ENCODE results near the gene ZNF891. TPM values are rescaled to one million over a fixed set of nuclear protein-coding genes. Genes with fewer than 3 reads are reported as not detected.
A peak's percentile ranks its signal among the peaks of the same experiment; 100 is the strongest.

Gene ZNF891
- total RNA-seq, 5 donors from 2014 or later (not counting 1 experiment from before 2014, with no cell fraction given): 4.9 to 6.0 (median 5.1) TPM

DNA sequence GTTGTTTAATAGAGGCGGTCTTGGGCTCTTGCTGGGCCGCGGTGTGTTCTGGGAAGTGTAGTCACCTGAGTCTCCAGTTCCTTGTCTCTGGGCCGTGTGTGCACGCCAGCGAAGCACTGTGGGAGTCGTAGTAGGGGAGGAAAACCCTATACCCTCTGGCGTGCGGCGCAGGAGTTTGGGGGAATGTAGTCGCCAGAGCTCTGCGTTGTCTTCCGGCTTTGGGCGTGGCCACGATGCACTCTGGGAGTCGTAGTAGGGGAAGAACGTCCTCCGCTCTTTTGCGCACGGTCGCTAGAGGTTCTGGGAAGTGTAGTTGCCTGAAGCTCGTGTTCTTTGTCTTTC, 50.1 kb downstream of the ZNF891 start:
- Mint-ChIP-seq H3K27me3 (no peaks in the 10 kb centered on the region), H3K9me3 (peaks cover 17 to 46% (median 34%) of the 10 kb centered on the region in 3 donors), H3K4me1 (peaks cover 0 to 19% (median 14%) of the 10 kb centered on the region in 3 donors), H3K4me3 (no peak overlapping the region), H3K27ac (no peak overlapping the region), H3K36me3 (peaks cover 45% of the 10 kb centered on the region)
- peak overlapping the region; percentile 98 for H3K27ac ChIP-seq (ENCODE audit: low read length)
- CTCF ChIA-PET: interaction anchor here in 1 of 2 donors (0.6 to 2.1 kb wide), 4 partner anchors 41 to 101 kb away, joined by 3 to 6 read pairs (median 4); partner anchors contain the start of gene ZNF268
- H3K9me3 ChIP-seq: peaks cover 18% of the 10 kb centered on the region
- DNase-seq (peak in 28 of 35 experiments; percentile 87 to 99 (median 97)), ATAC-seq (replicated peaks in 1 of 4) (peak; percentile 77 to 82 (median 80))
- peak overlapping the region; percentile 64 to 72 for H3K4me3 ChIP-seq (ENCODE audit: control insufficient read depth in 1 of 2, extremely low read depth in 1 of 2, low read length in 1 of 2)
- POLR2A ChIA-PET: interaction anchor here in 1 of 2 donors (0.6 to 1.1 kb wide), 6 partner anchors 29 to 101 kb away, joined by 3 to 16 read pairs (median 4); partner anchors contain the start of genes ZNF10, ZNF26, ZNF84 and ZNF891
- peaks cover 2 to 25% of the 10 kb centered on the region in 2 donors for H3K36me3 ChIP-seq (ENCODE audit: control insufficient read depth in 2 of 2, extremely low read depth in 1 of 2, insufficient read depth in 1 of 2, low read length in 1 of 2)
- WGBS (ENCODE audit: insufficient coverage): under 1% methylated on average over 21 of the region's 22 CpGs
- H3K27me3 ChIP-seq (replicated peaks in 1 of 2; ENCODE audit: control insufficient read depth in 2 of 2, extremely low read depth in 1 of 2, insufficient read depth in 2 of 2, low read length in 1 of 2): no peaks in the 10 kb centered on the region
- peaks cover 3 to 22% of the 10 kb centered on the region in 2 experiments for H3K4me1 ChIP-seq (ENCODE audit: control insufficient read depth in 1 of 2, extremely low read depth in 1 of 2, insufficient read depth in 2 of 2, low read length in 2 of 2)

DNA sequence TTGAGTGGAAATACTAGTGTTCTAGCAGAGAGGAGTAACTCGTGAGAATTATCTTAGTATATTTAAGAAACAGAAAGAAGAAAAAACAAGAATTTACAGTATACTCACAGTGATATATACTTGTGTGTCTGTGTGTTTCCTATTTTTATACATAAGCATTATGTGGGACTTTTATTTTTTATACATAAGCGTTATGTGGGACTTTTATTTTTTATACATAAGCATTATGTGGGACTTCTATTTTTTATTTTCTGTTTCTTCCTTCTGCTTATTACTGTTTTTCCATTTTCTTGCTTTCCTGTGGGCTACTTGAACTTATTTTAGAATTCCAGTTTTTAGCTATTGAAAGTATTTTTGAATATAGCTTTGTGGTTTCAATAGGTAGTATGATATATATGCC, 56.2 kb downstream of the ZNF891 start:
- H3K9me3 Mint-ChIP-seq: peaks cover 11 to 48% (median 39%) of the 10 kb centered on the region in 3 donors

DNA sequence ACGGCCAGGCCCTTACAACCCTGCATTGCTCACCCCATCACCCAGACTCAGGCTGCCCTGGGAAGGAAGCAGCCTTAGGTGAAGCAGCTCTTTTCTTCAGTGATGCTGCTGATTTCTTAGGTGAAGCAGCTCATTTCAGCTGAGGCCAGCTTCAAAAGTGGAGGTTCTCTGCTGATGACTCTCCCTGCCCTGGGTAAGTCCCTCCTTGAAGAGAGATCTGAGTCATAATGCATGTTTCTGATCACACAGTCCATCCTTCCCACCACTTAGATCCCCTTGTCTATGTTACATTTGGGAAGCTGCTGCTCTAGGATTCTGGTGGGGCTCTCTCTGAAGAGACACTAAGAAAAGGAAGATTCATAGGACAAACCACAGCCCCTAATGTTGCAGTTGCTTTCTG, 66.5 kb downstream of the ZNF891 start:
- Mint-ChIP-seq H3K9me3 (peaks cover 15 to 54% (median 49%) of the 10 kb centered on the region in 3 donors), H3K27me3 (no peaks in the 10 kb centered on the region)
- POLR2A ChIA-PET: interaction anchor here in 1 of 2 donors (0.6 kb wide), 1 partner anchor 106 kb away, joined by 3 read pairs; no protein-coding TSS in a partner anchor

More for the DNA sequence above, 56.2 kb downstream of the ZNF891 start:
- peaks cover 0 to 2% of the 10 kb centered on the region in 2 donors for H3K27me3 Mint-ChIP-seq
- Histone ChIP-seq H3K4me3 (ENCODE audit: control insufficient read depth in 1 of 2, extremely low read depth in 1 of 2, low read length in 1 of 2) (no peak overlapping the region), H3K9me3 (peaks cover 9% of the 10 kb centered on the region), H3K36me3 (ENCODE audit: control insufficient read depth in 2 of 2, extremely low read depth in 1 of 2, insufficient read depth in 1 of 2, low read length in 1 of 2) (no peaks in the 10 kb centered on the region), H3K4me1 (ENCODE audit: control insufficient read depth in 1 of 2, extremely low read depth in 1 of 2, insufficient read depth in 2 of 2, low read length in 2 of 2) (no peaks in the 10 kb centered on the region), H3K27me3 (replicated peaks in 1 of 2; ENCODE audit: control insufficient read depth in 2 of 2, extremely low read depth in 1 of 2, insufficient read depth in 2 of 2, low read length in 1 of 2) (no peaks in the 10 kb centered on the region), H3K27ac (ENCODE audit: low read length) (no peak overlapping the region)
- H3K36me3 Mint-ChIP-seq: peaks cover 18% of the 10 kb centered on the region
- H3K4me1 Mint-ChIP-seq: no peaks in the 10 kb centered on the region
- no CpG with 5 or more reads among the region's 2 CpGs for WGBS (ENCODE audit: insufficient coverage)
- CTCF ChIA-PET: no interaction called here
- no peak overlapping the region for H3K4me3 Mint-ChIP-seq
- DNase-seq (no peak), ATAC-seq (replicated peaks in 1 of 4) (no peak)
- POLR2A ChIA-PET: no interaction called here
- H3K27ac Mint-ChIP-seq: no peak overlapping the region

DNA sequence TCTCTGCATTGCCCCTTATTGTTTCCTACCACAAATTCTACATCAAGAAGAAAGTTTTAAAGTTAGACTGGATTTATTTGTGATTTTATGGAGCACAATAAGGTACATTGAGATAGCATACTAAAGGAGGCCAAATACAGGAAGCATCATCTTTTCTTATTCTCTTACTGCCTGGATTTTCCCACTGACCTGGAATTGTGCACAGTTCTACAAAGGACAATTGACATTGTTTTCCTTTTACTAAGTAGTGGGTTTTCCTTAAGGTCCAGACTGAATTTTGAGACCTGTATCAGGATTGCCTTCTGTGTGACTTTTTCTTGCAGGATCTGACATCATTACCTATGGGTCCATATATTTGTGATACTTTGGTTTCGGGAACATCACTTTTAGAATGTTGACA, 68.1 kb downstream of the ZNF891 start:
- DNase-seq: no peak
- ATAC-seq (replicated peaks in 1 of 4): no peak
- Histone ChIP-seq H3K4me3 (ENCODE audit: control insufficient read depth in 1 of 2, extremely low read depth in 1 of 2, low read length in 1 of 2) (no peak overlapping the region), H3K36me3 (ENCODE audit: control insufficient read depth in 2 of 2, extremely low read depth in 1 of 2, insufficient read depth in 1 of 2, low read length in 1 of 2) (no peaks in the 10 kb centered on the region), H3K27ac (ENCODE audit: low read length) (no peak overlapping the region), H3K4me1 (ENCODE audit: control insufficient read depth in 1 of 2, extremely low read depth in 1 of 2, insufficient read depth in 2 of 2, low read length in 2 of 2) (no peaks in the 10 kb centered on the region), H3K9me3 (peaks cover 47% of the 10 kb centered on the region), H3K27me3 (replicated peaks in 1 of 2; ENCODE audit: control insufficient read depth in 2 of 2, extremely low read depth in 1 of 2, insufficient read depth in 2 of 2, low read length in 1 of 2) (no peaks in the 10 kb centered on the region)
- Mint-ChIP-seq H3K27me3 (no peaks in the 10 kb centered on the region), H3K4me1 (peaks cover 0 to 4% (median 0%) of the 10 kb centered on the region in 3 donors), H3K27ac (no peak overlapping the region), H3K9me3 (peaks cover 20 to 59% (median 51%) of the 10 kb centered on the region in 3 donors), H3K4me3 (no peak overlapping the region), H3K36me3 (peaks cover 33% of the 10 kb centered on the region)
- CTCF ChIA-PET: no interaction called here
- WGBS (ENCODE audit: insufficient coverage): no CpG with 5 or more reads among the region's 1 CpG
- POLR2A ChIA-PET: interaction anchor here in 1 of 2 donors (0.6 kb wide), 1 partner anchor 48 kb away, joined by 3 read pairs; no protein-coding TSS in a partner anchor

More for the DNA sequence above, 66.5 kb downstream of the ZNF891 start:
- H3K36me3 ChIP-seq (ENCODE audit: control insufficient read depth in 2 of 2, extremely low read depth in 1 of 2, insufficient read depth in 1 of 2, low read length in 1 of 2): no peaks in the 10 kb centered on the region
- H3K4me3 ChIP-seq (ENCODE audit: control insufficient read depth in 1 of 2, extremely low read depth in 1 of 2, low read length in 1 of 2): peak overlapping the region in 1 of 2 donors; percentile 15
- Mint-ChIP-seq H3K27ac (no peak overlapping the region), H3K4me1 (no peaks in the 10 kb centered on the region), H3K4me3 (no peak overlapping the region), H3K36me3 (peaks cover 19% of the 10 kb centered on the region)
- WGBS (ENCODE audit: insufficient coverage): no CpG with 5 or more reads among the region's 1 CpG
- H3K4me1 ChIP-seq (ENCODE audit: control insufficient read depth in 1 of 2, extremely low read depth in 1 of 2, insufficient read depth in 2 of 2, low read length in 2 of 2): no peaks in the 10 kb centered on the region
- no peak overlapping the region for H3K27ac ChIP-seq (ENCODE audit: low read length)
- CTCF ChIA-PET: interaction anchor here in 1 of 2 donors (0.6 kb wide), 1 partner anchor 186 kb away, joined by 4 read pairs; no protein-coding TSS in a partner anchor
- DNase-seq: no peak
- ATAC-seq (replicated peaks in 1 of 4): no peak
- peaks cover 34% of the 10 kb centered on the region for H3K9me3 ChIP-seq
- H3K27me3 ChIP-seq (replicated peaks in 1 of 2; ENCODE audit: control insufficient read depth in 2 of 2, extremely low read depth in 1 of 2, insufficient read depth in 2 of 2, low read length in 1 of 2): no peaks in the 10 kb centered on the region

DNA sequence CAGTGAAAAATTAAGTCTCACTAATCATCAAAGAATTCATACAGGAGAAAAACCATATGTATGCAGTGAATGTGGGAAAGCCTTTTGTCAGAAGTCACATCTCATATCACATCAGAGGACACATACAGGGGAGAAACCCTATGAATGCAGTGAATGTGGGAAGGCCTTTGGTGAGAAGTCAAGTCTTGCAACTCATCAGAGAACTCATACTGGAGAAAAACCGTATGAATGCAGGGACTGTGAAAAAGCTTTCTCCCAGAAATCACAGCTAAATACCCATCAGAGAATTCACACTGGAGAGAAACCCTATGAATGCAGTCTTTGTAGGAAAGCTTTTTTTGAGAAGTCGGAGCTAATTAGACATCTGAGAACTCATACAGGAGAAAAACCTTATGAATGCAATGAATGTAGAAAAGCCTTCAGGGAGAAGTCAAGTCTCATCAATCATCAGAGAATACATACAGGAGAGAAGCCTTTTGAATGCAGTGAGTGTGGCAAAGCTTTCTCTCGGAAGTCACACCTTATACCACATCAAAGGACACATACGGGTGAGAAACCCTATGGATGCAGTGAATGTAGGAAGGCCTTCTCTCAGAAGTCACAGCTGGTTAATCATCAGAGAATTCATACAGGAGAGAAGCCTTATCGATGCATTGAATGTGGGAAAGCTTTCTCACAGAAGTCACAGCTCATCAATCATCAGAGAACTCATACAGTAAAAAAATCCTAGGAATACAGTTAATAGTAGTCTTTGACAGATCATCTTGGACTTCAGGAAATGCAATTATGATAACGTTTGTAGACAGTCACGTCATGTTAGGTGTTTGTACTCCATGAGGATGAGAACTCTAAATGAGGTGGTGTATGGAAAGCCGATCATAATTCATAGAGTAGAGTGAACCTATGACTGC, 71.6 kb downstream of the ZNF891 start:
- H3K4me1 Mint-ChIP-seq: peaks cover 0 to 4% (median 0%) of the 10 kb centered on the region in 3 donors
- 83% methylated on average over 2 of the region's 8 CpGs for WGBS (ENCODE audit: insufficient coverage)
- ChIA-PET CTCF (interaction anchor here (0.6 to 0.8 kb wide), 2 partner anchors 227 to 1347 kb away, joined by 4 read pairs; partner anchors contain the start of gene SFSWAP (in 1 of the 2)), POLR2A (no interaction called here)
- H3K36me3 ChIP-seq (ENCODE audit: control insufficient read depth in 2 of 2, extremely low read depth in 1 of 2, insufficient read depth in 1 of 2, low read length in 1 of 2): peaks cover 3 to 10% of the 10 kb centered on the region in 2 donors
- H3K4me3 Mint-ChIP-seq: peak overlapping the region in 1 of 3 donors; percentile 55
- H3K9me3 ChIP-seq: peaks cover 53% of the 10 kb centered on the region
- no peak overlapping the region for H3K27ac Mint-ChIP-seq
- H3K4me1 ChIP-seq (ENCODE audit: control insufficient read depth in 1 of 2, extremely low read depth in 1 of 2, insufficient read depth in 2 of 2, low read length in 2 of 2): no peaks in the 10 kb centered on the region
- peaks cover 54% of the 10 kb centered on the region for H3K36me3 Mint-ChIP-seq
- no peak overlapping the region for H3K4me3 ChIP-seq (ENCODE audit: control insufficient read depth in 1 of 2, extremely low read depth in 1 of 2, low read length in 1 of 2)
- no peaks in the 10 kb centered on the region for H3K27me3 Mint-ChIP-seq
- no peak for ATAC-seq (replicated peaks in 1 of 4)
- H3K9me3 Mint-ChIP-seq: peaks cover 17 to 54% (median 41%) of the 10 kb centered on the region in 3 donors
- H3K27me3 ChIP-seq (replicated peaks in 1 of 2; ENCODE audit: control insufficient read depth in 2 of 2, extremely low read depth in 1 of 2, insufficient read depth in 2 of 2, low read length in 1 of 2): no peaks in the 10 kb centered on the region
- DNase-seq: peak in 1 of 35 experiments; percentile 11
- H3K27ac ChIP-seq (ENCODE audit: low read length): no peak overlapping the region

DNA sequence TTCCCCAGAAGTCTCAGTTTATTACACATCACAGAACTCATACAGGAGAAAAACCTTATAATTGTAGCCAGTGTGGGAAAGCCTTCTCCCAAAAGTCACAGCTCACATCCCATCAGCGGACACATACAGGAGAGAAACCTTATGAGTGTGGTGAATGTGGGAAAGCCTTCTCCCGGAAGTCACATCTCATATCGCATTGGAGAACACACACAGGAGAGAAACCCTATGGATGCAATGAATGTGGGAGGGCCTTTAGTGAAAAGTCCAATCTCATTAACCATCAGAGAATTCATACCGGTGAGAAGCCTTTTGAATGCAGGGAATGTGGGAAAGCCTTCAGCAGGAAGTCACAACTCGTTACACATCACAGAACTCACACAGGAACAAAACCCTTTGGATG, 72.6 kb downstream of the ZNF891 start:
- CTCF ChIA-PET: interaction anchor here in 1 of 2 donors (0.6 kb wide), 1 partner anchor 226 kb away, joined by 4 read pairs; no protein-coding TSS in a partner anchor

More for the DNA sequence above, 72.6 kb downstream of the ZNF891 start:
- Mint-ChIP-seq H3K4me3 (peak overlapping the region in 1 of 3 donors; percentile 55), H3K27me3 (no peaks in the 10 kb centered on the region), H3K27ac (no peak overlapping the region), H3K9me3 (peaks cover 16 to 54% (median 40%) of the 10 kb centered on the region in 3 donors), H3K36me3 (peaks cover 55% of the 10 kb centered on the region), H3K4me1 (peaks cover 0 to 4% (median 0%) of the 10 kb centered on the region in 3 donors)
- no peak for ATAC-seq (replicated peaks in 1 of 4)
- H3K9me3 ChIP-seq: peaks cover 52% of the 10 kb centered on the region
- DNase-seq: no peak
- no peaks in the 10 kb centered on the region for H3K4me1 ChIP-seq (ENCODE audit: control insufficient read depth in 1 of 2, extremely low read depth in 1 of 2, insufficient read depth in 2 of 2, low read length in 2 of 2)
- H3K27ac ChIP-seq (ENCODE audit: low read length): no peak overlapping the region
- H3K4me3 ChIP-seq (ENCODE audit: control insufficient read depth in 1 of 2, extremely low read depth in 1 of 2, low read length in 1 of 2): peak overlapping the region in 1 of 2 donors; percentile 33
- H3K36me3 ChIP-seq (ENCODE audit: control insufficient read depth in 2 of 2, extremely low read depth in 1 of 2, insufficient read depth in 1 of 2, low read length in 1 of 2): peaks cover 7 to 19% of the 10 kb centered on the region in 2 donors
- WGBS (ENCODE audit: insufficient coverage): no CpG with 5 or more reads among the region's 5 CpGs
- H3K27me3 ChIP-seq (replicated peaks in 1 of 2; ENCODE audit: control insufficient read depth in 2 of 2, extremely low read depth in 1 of 2, insufficient read depth in 2 of 2, low read length in 1 of 2): no peaks in the 10 kb centered on the region
- POLR2A ChIA-PET: interaction anchor here in 1 of 2 donors (0.5 kb wide), 1 partner anchor 11 kb away, joined by 5 read pairs; no protein-coding TSS in a partner anchor

All from T-cell (primary cell).